Measurements from ENCODE around the gene TAOK1. TPM values are rescaled to one million over a fixed set of nuclear protein-coding genes. Genes with fewer than 3 reads are reported as not detected.

Gene TAOK1
- total RNA-seq, 1 experiment from 2014 or later, result 87.1 TPM

GRCh38 chr17:29582254-29582765, 192.1 kb downstream of the TAOK1 start (continued):
- no peak for TF ChIP-seq ZBTB43 (CRISPR knock-in tag; IDR thresholded peaks at IDR 0.05)
- no peak for TF ChIP-seq ELF4 (CRISPR knock-in tag; IDR thresholded peaks at IDR 0.05; ENCODE audit: low read depth)
- TF ChIP-seq MYBL2 (CRISPR knock-in tag; IDR thresholded peaks at IDR 0.05), result no peak
- no peak for TF ChIP-seq MAX (CRISPR knock-in tag; IDR thresholded peaks at IDR 0.05)
- TF ChIP-seq NFYB (CRISPR knock-in tag; conservative IDR thresholded peaks at IDR 0.05; ENCODE audit: low read depth), result no peak

GRCh38 chr17:29582772-29583171, 192.6 kb downstream of the TAOK1 start:
- Mint-ChIP-seq H3K27ac (no peak overlapping the region), H3K36me3 (peaks cover 30% of the 10 kb centered on the region), H3K4me1 (peaks cover 32% of the 10 kb centered on the region), H3K9me3 (no peaks in the 10 kb centered on the region), H3K4me3 (no peak overlapping the region), H3K27me3 (ENCODE audit: low read depth) (no peaks in the 10 kb centered on the region)
- CTCF ChIA-PET, result no interaction called here
- TF ChIP-seq CREB1 (CRISPR knock-in tag; IDR thresholded peaks at IDR 0.05), result no peak
- TF ChIP-seq SMAD4 (CRISPR knock-in tag; IDR thresholded peaks at IDR 0.05), result no peak
- no peak for TF ChIP-seq ZNF423 (CRISPR knock-in tag; IDR thresholded peaks at IDR 0.05)
- no peak for TF ChIP-seq NR3C1 (CRISPR knock-in tag; conservative IDR thresholded peaks at IDR 0.05; ENCODE audit: low read depth)
- no peak for TF ChIP-seq GTF2I (CRISPR knock-in tag; conservative IDR thresholded peaks at IDR 0.05)
- no peak for TF ChIP-seq ZSCAN18 (CRISPR knock-in tag; IDR thresholded peaks at IDR 0.05)
- TF ChIP-seq NFATC4 (CRISPR knock-in tag; IDR thresholded peaks at IDR 0.05), result no peak
- TF ChIP-seq STAT6 (CRISPR knock-in tag; conservative IDR thresholded peaks at IDR 0.05; ENCODE audit: low read depth), result no peak
- no peak for TF ChIP-seq NFE2L1 (CRISPR knock-in tag; IDR thresholded peaks at IDR 0.05)
- no peak for TF ChIP-seq E2F1 (CRISPR knock-in tag; IDR thresholded peaks at IDR 0.05)
- TF ChIP-seq GABPB1 (CRISPR knock-in tag; IDR thresholded peaks at IDR 0.05), result no peak
- no peak for TF ChIP-seq TEAD1 (CRISPR knock-in tag; IDR thresholded peaks at IDR 0.05)
- TF ChIP-seq KAT7 (CRISPR knock-in tag; IDR thresholded peaks at IDR 0.05; ENCODE audit: borderline replicate concordance), result no peak
- no peak for TF ChIP-seq PREB (CRISPR knock-in tag; IDR thresholded peaks at IDR 0.05; ENCODE audit: borderline replicate concordance)
- no peak for TF ChIP-seq ZNF416 (CRISPR knock-in tag; IDR thresholded peaks at IDR 0.05)
- TF ChIP-seq ZNF281 (CRISPR knock-in tag; IDR thresholded peaks at IDR 0.05), result no peak
- no peak for TF ChIP-seq ESRRA (CRISPR knock-in tag; IDR thresholded peaks at IDR 0.05; ENCODE audit: borderline replicate concordance)
- POLR2A ChIA-PET, result no interaction called here
- no peak for ATAC-seq
- no peak for DNase-seq (ENCODE audit: low spot score)
